HG03354 (cell line): ENCODE data around the gene NRF1.

Source experiments
- ATAC-seq: cut with Tn5 transposase; IDR thresholded peaks from one replicate; pipeline ENCODE4 v1.9.1; 2021; ENCODE audit warnings: mild to moderate bottlenecking; ENCODE audit not compliant: unreplicated experiment, poor library complexity, severe bottlenecking

Gene NRF1

DNA sequence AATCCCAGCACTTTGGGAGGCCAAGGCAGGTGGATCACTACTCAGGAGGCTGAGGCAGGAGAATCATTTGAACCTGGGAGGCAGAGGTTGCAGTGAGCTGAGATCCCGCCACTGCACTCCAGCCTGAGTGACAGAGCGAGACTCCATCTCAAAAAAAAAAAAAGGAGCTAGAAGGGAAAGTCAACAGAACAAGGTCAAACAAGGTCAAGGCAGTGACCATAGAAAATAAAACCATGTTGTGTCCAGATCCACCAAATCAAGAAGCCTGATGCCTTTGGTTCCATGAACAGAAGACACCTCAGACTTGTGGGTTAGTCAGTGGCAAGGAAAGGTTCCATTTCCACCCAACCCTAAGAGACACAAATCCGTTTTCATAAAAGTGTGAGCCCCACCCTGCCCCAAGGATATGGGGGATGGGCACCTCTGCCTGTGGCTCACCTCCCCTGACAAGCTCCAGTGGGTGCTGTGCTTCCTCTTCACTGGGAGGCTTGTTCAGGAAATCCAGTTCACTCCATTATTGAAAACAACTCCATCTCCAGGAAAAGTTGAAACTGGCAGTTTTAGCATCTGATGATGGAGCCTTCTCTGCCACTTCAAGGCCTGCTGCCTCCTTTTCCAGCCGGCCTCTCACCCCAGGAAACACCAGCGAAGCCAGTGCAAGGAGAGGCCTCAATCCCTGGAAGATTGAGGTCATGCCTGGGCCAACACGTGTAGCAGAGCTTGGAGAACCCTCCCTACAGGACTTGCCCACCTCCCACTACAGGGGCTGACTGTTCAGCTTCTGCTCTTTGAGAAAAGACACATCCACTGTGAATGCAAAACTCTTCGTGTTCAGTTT, 152.9 kb downstream of the NRF1 start:
- no peak for ATAC-seq

DNA sequence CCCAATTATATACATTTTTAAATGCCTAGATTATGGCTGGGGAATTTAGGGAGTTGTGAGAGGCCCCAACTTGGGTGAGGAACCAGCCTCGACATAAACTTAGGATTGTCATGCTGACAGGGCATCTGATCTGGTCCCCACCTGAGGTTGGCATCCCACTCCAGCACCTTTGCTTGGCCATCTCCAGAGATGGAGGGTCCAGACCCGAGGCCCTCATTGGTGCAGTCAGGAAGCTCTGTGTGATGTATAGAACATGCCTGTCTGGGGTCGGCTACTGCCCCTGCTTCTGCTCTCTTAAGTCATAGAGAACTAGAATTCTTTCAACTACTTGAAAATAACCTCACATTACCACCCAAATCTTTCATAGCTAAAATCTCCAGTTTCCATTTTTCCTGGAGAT, 153.8 kb downstream of the NRF1 start:
- no peak for ATAC-seq

- ATAC-seq: no peak
Measured at GRCh38 chr7:129767120-129768015, 155.8 kb downstream of the NRF1 start.

GRCh38 chr7:129768614-129769399, 157.3 kb downstream of the NRF1 start:
- ATAC-seq: no peak

- no peak for ATAC-seq
Measured at GRCh38 chr7:129769400-129769774, 157.9 kb downstream of the NRF1 start.

GRCh38 chr7:129769866-129770808, 158.6 kb downstream of the NRF1 start:
- no peak for ATAC-seq

GRCh38 chr7:129771201-129771927, 159.8 kb downstream of the NRF1 start:
- ATAC-seq: no peak

DNA sequence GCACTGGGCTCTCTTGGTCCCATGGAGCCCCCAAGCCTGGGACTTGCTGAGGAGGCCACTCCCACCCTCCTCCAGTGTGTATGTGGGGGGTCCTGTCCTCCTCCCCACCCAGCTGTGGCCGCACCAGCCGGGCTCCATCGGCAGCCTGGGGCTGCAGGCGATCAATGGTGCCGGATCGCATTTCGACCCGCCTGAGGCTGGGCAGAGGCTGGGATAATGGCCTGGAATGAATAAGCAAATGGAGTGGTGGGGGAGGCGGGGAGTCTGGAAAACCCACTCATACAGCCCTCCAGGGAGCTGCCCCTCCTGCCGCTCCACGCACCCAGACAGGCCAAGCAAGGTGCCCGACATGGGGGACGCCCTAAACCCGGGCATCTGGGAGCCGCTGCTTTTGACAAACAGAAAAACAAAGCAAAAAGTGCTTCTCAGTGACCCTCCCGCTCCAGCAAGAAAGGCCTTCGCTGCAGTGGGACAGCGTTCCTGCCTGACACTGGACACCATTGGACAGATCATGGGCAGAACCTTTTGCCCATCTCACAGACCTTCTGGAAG, 160.5 kb downstream of the NRF1 start:
- ATAC-seq: no peak

- ATAC-seq: no peak
Measured at GRCh38 chr7:129772646-129773280, 161.2 kb downstream of the NRF1 start.

DNA sequence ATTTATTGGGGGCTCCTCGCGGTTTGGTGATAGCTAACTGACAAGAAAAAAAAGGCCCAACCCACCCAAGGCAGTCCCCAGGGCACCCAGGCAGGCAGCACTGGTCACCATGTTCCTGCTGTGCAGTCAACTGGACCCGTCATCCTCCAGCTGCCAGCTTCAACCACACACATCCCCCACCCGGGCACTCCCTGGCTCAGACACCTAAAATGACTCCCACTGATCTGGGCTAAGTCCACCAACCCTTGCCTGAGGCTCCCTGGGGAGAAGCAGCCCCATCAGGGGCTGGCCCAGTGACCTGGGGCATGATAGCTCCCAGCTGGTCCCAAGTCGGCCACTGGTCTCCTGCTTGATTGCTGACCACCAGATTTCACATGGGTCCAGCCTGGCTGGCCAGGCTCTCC, 161.8 kb downstream of the NRF1 start:
- no peak for ATAC-seq

DNA sequence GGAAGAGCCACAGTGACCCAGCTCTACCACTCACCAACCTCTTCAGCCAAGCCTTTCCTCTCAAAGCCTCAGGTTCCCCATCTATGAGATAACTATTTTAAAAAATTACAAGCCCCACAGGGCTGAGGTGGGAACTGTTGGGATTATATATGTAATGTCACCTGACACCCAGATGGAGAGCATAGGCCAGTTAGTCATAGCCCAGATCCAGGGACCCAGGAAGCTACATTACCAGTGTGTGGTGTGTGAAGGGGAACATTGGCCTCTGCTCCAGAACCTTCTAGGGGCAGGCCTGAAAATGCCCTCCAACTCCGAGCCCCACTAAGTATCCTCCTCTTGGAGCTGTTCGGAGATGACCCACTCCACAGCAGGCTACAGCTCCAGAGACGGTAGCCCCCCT, 162.4 kb downstream of the NRF1 start:
- ATAC-seq: no peak

GRCh38 chr7:129774359-129774758, 162.8 kb downstream of the NRF1 start:
- ATAC-seq: no peak

- ATAC-seq: no peak
Measured at GRCh38 chr7:129774871-129775694, 163.6 kb downstream of the NRF1 start.

- ATAC-seq: no peak
Measured at GRCh38 chr7:129775695-129776361, 164.3 kb downstream of the NRF1 start.

GRCh38 chr7:129776362-129776722, 164.8 kb downstream of the NRF1 start:
- ATAC-seq: no peak

DNA sequence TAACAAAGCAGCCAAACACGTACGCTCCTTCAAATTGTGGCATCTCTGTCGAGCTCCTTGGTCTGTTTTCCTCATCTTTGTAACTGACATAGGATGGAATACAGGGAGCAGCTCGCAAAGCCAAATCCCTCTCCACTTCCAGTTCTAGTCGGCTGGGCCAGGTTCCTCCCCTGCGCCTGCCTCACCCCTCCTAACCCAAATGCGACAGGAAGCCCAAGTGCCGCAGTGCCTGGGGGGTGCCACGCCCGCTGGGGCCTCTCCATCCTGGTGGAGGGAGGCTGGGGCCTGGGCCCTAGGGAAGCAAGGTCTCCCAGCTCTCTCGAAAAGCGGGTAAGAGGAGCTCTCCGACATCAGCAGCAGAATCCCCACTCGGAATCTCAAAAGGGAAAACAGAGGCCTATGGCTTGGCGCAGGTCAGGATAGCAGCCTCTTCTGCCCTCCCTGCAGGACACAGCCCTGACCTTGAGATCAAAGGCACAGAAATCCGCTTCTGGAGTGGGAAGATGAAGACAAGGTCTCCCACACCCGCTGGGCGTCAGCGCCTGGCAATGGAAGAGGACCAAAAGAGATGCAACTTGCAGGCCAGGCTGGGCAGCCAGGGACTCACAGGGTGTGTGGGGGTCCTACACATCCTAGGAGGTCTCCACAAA, 165.8 kb downstream of the NRF1 start:
- ATAC-seq: no peak
